ENCODE results near the gene TMEM204.

- TF ChIP-seq, protein P1, sequence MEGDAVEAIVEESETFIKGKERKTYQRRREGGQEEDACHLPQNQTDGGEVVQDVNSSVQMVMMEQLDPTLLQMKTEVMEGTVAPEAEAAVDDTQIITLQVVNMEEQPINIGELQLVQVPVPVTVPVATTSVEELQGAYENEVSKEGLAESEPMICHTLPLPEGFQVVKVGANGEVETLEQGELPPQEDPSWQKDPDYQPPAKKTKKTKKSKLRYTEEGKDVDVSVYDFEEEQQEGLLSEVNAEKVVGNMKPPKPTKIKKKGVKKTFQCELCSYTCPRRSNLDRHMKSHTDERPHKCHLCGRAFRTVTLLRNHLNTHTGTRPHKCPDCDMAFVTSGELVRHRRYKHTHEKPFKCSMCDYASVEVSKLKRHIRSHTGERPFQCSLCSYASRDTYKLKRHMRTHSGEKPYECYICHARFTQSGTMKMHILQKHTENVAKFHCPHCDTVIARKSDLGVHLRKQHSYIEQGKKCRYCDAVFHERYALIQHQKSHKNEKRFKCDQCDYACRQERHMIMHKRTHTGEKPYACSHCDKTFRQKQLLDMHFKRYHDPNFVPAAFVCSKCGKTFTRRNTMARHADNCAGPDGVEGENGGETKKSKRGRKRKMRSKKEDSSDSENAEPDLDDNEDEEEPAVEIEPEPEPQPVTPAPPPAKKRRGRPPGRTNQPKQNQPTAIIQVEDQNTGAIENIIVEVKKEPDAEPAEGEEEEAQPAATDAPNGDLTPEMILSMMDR (IDR thresholded peaks at IDR 0.05) = no peak
- TF ChIP-seq POLR2A (IDR thresholded peaks at IDR 0.05) = no peak
These were observed 14.8 kb upstream of the TMEM204 start for GRCh38 chr16:1518626-1519135.

Measured in lower leg skin (tissue), 3 donors.